ENCODE results near the gene CRYGA. TPM values are rescaled to one million over a fixed set of nuclear protein-coding genes. Genes with fewer than 3 reads are reported as not detected.

CRYGA gene, protein sequence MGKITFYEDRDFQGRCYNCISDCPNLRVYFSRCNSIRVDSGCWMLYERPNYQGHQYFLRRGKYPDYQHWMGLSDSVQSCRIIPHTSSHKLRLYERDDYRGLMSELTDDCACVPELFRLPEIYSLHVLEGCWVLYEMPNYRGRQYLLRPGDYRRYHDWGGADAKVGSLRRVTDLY
- total RNA-seq (2014; rRNA removed; shearing (Covaris generic)): not detected in 2 replicates

GRCh38 chr2:208163489-208163888 lies at the start of gene CRYGA:
TSS of gene CRYGA (minus strand) at chr2:208163589. CDS start at chr2:208163556, 33 bp downstream.
- Histone ChIP-seq H3K36me3 (no peaks in the 10 kb centered on the region), H3K27ac (no peak within 1 kb of the TSS), H3K9me3 (replicated peaks) (no peaks in the 10 kb centered on the region), H3K27me3 (no peaks in the 10 kb centered on the region), H3K4me1 (no peaks in the 10 kb centered on the region), H3K4me3 (no peak within 1 kb of the TSS)
- no peak for DNase-seq

- no peaks in the 10 kb centered on the region for H3K36me3 ChIP-seq
- no peaks in the 10 kb centered on the region for H3K9me3 ChIP-seq (replicated peaks)
- H3K27ac ChIP-seq: no peak overlapping the region
- no peak overlapping the region for H3K4me3 ChIP-seq
- H3K27me3 ChIP-seq: no peaks in the 10 kb centered on the region
- peaks cover 6% of the 10 kb centered on the region; the same call in 1 of the 2 replicates for H3K4me1 ChIP-seq
- peak; percentile 25 to 61 for DNase-seq
Observed at GRCh38 chr2:208210688-208211451, 47.5 kb upstream of the CRYGA start.

GRCh38 chr2:208208335-208209085 lies 45.1 kb upstream of the CRYGA start:
- peaks cover 6% of the 10 kb centered on the region; the same call in 1 of the 2 replicates for H3K4me1 ChIP-seq
- no peaks in the 10 kb centered on the region for H3K36me3 ChIP-seq
- no peak overlapping the region for H3K27ac ChIP-seq
- no peaks in the 10 kb centered on the region for H3K27me3 ChIP-seq
- no peak for DNase-seq
- no peaks in the 10 kb centered on the region for H3K9me3 ChIP-seq (replicated peaks)
- H3K4me3 ChIP-seq: no peak overlapping the region

GRCh38 chr2:208207769-208208168 lies 44.4 kb upstream of the CRYGA start:
- Histone ChIP-seq H3K27me3 (no peaks in the 10 kb centered on the region), H3K36me3 (no peaks in the 10 kb centered on the region), H3K4me3 (no peak overlapping the region), H3K27ac (no peak overlapping the region), H3K4me1 (peaks cover 6% of the 10 kb centered on the region; the same call in 1 of the 2 replicates), H3K9me3 (replicated peaks) (no peaks in the 10 kb centered on the region)
- DNase-seq: no peak

DNA sequence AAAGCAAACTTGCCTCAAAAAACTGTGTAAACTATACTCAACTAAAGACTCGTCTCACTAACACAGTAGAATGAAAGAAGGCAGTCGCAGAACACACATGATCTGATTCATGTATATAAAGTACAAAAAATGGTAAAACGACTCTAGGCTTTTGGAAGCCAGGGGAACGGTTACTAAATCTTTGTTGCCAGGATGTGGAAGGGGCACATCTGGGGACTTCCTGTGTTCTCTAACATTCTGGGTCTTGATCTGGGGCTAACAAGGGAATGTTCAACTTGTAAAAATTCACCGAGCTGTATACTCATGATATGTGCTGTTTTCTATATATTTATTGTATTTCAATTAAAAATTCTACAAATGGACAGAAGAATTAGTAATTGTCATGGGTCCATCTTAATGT lies 40.8 kb upstream of the CRYGA start:
- Histone ChIP-seq H3K27ac (no peak overlapping the region), H3K36me3 (no peaks in the 10 kb centered on the region), H3K4me3 (no peak overlapping the region), H3K9me3 (replicated peaks) (no peaks in the 10 kb centered on the region), H3K27me3 (no peaks in the 10 kb centered on the region), H3K4me1 (no peaks in the 10 kb centered on the region)
- no peak for DNase-seq

DNA sequence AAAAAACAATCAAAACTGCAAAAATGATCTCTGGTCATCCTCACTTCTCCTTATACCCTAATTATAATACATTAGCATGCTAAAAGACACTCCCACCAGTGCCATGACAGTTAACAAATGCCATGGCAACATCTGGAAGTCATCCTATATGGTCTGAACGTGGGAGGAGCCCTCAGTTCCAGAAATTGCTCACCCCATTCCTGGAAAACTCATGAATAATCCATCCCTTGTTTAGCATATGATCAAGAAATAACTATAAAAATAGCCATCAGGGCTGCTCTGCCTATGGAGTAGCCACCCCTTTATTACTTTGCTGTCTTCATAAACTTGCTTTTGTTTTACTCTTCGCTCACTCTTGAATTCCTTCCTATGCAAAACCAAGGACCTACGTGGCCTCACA lies 32.1 kb upstream of the CRYGA start:
- Histone ChIP-seq H3K4me1 (no peaks in the 10 kb centered on the region), H3K36me3 (no peaks in the 10 kb centered on the region), H3K9me3 (replicated peaks) (no peaks in the 10 kb centered on the region), H3K4me3 (no peak overlapping the region), H3K27me3 (no peaks in the 10 kb centered on the region), H3K27ac (no peak overlapping the region)
- DNase-seq: no peak

DNA sequence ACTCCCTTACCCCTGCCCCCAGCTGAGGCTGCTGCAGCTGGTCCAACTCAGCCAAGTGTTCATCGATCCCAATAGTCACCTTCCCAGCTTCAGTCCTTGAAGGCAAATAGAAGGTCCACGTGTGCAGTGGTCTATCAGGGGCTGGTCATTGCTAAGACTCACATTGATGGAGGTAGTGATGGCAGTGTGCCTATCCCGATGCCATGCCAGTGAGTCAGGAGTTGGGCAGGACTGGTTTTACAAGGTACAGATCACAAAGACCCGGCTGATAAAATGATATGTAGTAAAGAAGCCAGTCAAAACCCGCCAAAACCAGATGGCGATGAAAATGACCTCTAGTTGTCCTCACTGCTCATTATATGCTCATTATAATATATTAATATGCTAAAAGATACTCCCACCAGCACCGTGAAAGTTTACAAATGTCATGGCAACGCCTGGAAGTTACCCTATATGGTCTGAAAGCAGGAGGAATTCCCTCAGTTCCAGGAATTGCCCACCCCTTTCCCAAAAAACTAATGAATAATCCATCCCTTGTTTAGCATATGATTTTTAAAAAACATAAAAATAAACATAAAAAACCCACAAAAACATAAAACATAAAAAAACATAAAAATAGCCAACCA lies 29.3 kb upstream of the CRYGA start:
- no peaks in the 10 kb centered on the region for H3K36me3 ChIP-seq
- no peaks in the 10 kb centered on the region for H3K27me3 ChIP-seq
- H3K9me3 ChIP-seq (replicated peaks): no peaks in the 10 kb centered on the region
- H3K27ac ChIP-seq: no peak overlapping the region
- H3K4me1 ChIP-seq: no peaks in the 10 kb centered on the region
- H3K4me3 ChIP-seq: no peak overlapping the region
- DNase-seq: no peak

- no peak within 1 kb of the TSS for H3K27ac ChIP-seq
- no peaks in the 10 kb centered on the region for H3K36me3 ChIP-seq
- H3K4me1 ChIP-seq: no peaks in the 10 kb centered on the region
- no peaks in the 10 kb centered on the region for H3K9me3 ChIP-seq (replicated peaks)
- H3K4me3 ChIP-seq: no peak within 1 kb of the TSS
- DNase-seq: no peak
- H3K27me3 ChIP-seq: no peaks in the 10 kb centered on the region
Observed at GRCh38 chr2:208189810-208190503, 26.6 kb upstream of the CRYGA start, which contains the start of gene C2orf80. TSS of gene C2orf80 (minus strand) at chr2:208190030. CDS start at chr2:208186986, 3,044 bp downstream.

DNA sequence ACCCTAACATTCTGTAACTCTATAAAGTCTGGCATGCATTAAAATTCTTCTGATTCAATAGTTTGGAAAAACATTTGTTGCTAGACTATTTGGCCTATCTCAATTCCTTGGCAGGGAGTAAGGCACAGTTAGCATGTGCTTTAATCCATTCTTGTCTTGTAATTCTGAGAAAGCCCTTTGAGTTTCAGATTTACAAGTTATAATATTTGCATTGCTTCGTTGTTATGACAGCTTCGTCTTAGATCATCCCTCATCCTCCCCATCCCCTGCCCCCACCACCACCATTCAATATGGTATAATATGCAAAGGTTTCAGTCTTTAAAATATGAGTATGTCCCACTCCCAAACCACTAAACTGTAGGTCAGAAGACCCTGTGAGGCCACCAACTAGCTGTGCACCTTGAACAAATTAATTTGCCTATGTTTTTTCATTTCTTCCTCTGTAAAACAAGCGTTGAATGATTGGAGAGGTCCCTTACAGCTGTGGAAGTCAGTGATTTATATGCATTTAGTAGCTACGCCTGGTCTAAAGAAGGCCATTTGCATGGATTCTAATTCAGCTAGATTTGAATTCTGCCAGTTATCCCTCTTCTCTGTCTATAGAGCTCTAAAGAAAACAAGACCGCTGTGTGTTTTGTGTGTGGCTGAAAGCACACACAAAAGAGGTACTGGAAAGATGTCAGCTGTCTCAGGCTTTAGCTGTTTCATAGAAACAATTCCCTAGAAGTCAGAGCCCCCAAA lies 25.9 kb upstream of the CRYGA start:
- H3K4me3 ChIP-seq: no peak overlapping the region
- DNase-seq: no peak
- no peak overlapping the region for H3K27ac ChIP-seq
- peaks cover 2% of the 10 kb centered on the region for H3K4me1 ChIP-seq
- H3K9me3 ChIP-seq (replicated peaks): no peaks in the 10 kb centered on the region
- no peaks in the 10 kb centered on the region for H3K27me3 ChIP-seq
- H3K36me3 ChIP-seq: no peaks in the 10 kb centered on the region

DNA sequence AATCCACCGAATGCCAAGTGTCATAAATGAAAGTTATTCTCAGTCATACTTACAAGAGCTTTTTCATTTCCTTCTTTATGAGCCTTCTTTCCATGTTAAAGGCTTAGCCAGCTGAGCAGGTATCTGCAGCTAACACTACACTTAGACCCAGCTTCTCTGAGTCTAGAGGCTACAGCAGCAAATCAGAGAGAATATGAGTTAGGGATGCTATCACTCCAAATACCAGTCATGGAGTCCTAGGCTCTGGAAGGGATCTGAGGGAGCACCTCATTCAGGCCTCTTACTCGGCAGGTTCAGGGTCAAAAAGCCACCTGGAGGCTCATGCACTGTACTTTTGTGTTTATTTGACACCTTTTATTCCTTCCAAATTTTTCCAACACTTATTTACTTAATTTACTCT lies 23.5 kb upstream of the CRYGA start:
- peaks cover 7% of the 10 kb centered on the region for H3K4me1 ChIP-seq
- no peaks in the 10 kb centered on the region for H3K36me3 ChIP-seq
- no peak overlapping the region for H3K4me3 ChIP-seq
- no peaks in the 10 kb centered on the region for H3K9me3 ChIP-seq (replicated peaks)
- no peaks in the 10 kb centered on the region for H3K27me3 ChIP-seq
- H3K27ac ChIP-seq: no peak overlapping the region
- DNase-seq: no peak

- no peak overlapping the region for H3K4me3 ChIP-seq
- no peak overlapping the region for H3K27ac ChIP-seq
- H3K27me3 ChIP-seq: no peaks in the 10 kb centered on the region
- peaks cover 7% of the 10 kb centered on the region for H3K4me1 ChIP-seq
- DNase-seq: no peak
- no peaks in the 10 kb centered on the region for H3K9me3 ChIP-seq (replicated peaks)
- H3K36me3 ChIP-seq: no peaks in the 10 kb centered on the region
Observed at GRCh38 chr2:208186465-208186864, 23.1 kb upstream of the CRYGA start.

DNA sequence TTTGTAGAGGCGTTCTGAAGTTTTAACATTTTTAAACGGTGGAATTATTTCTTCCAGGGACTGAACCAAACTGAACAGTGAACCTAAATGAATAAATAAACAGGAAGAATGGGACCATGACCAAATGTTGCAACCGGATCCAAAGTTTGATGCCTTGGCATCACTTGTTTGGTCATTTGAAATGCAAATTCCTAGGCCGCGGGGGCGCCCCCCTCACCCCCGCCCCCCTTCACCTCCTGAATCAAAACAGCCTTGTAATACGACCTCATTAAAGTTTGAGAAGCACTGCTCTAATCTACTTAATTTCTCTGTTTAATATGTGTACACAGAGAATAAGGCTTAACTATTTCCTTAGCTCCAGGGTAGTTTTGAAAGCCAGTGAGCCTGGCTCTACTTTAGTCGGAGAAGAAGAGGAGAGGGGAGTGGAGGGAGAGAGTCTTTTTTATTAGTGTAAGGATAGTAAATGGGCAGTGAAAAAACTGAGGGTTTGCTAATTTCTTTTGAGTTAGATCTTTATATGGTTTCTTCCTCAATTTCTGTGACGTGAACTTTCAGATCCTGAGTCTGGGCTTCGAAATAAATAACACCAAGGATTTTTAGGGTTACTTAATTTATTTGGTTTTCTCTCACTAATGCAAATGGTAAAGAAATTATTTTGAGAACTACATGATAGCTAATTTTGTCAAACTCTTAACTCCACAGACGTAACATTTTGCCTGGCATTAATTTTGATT lies 20.8 kb upstream of the CRYGA start:
- H3K9me3 ChIP-seq (replicated peaks): no peaks in the 10 kb centered on the region
- peaks cover 7% of the 10 kb centered on the region for H3K4me1 ChIP-seq
- H3K27me3 ChIP-seq: no peaks in the 10 kb centered on the region
- no peak overlapping the region for H3K27ac ChIP-seq
- H3K4me3 ChIP-seq: no peak overlapping the region
- DNase-seq: peak in 1 of 2 experiments; percentile 15
- H3K36me3 ChIP-seq: no peaks in the 10 kb centered on the region

GRCh38 chr2:208183526-208183925 lies 20.1 kb upstream of the CRYGA start:
- peaks cover 7% of the 10 kb centered on the region for H3K4me1 ChIP-seq
- H3K9me3 ChIP-seq (replicated peaks): no peaks in the 10 kb centered on the region
- no peaks in the 10 kb centered on the region for H3K36me3 ChIP-seq
- H3K4me3 ChIP-seq: no peak overlapping the region
- H3K27ac ChIP-seq: no peak overlapping the region
- H3K27me3 ChIP-seq: no peaks in the 10 kb centered on the region
- DNase-seq: no peak
